Naive B cell (primary cell): ENCODE data around the gene SFXN1. TPM values are rescaled to one million over a fixed set of nuclear protein-coding genes. Genes with fewer than 3 reads are reported as not detected.
A peak's percentile ranks its signal among the peaks of the same experiment; 100 is the strongest.

Source experiments
- ATAC-seq, 2 donors: fragments of 150-1000 bp; cut with Tn5 transposase; 2 replicates each; pipeline ENCODE4 v1.10.0; 2021; ENCODE audit warnings: low read depth in 2 of 2, mild to moderate bottlenecking in 2 of 2, moderate library complexity in 2 of 2
- DNase-seq: peaks from one replicate; pipeline ENCODE4 v3.0.0; 2022
- H3K27ac Mint-ChIP-seq, 6 donors: one replicate each; pipeline ENCODE4 v1.8.0; 2020 to 2022; ENCODE audit warnings: mild to moderate bottlenecking in 6 of 6, mixed read lengths in 6 of 6, moderate library complexity in 5 of 6, inconsistent platforms in 2 of 6
- H3K27me3 Mint-ChIP-seq, 3 donors: one replicate each; pipeline ENCODE4 v1.8.0; 2021 to 2022; ENCODE audit warnings: mixed read lengths in 3 of 3, mild to moderate bottlenecking in 1 of 3
- H3K36me3 Mint-ChIP-seq, 2 donors: one replicate each; pipeline ENCODE4 v1.8.0; 2020 to 2022; ENCODE audit warnings: mixed read lengths in 2 of 2, inconsistent platforms in 1 of 2, mild to moderate bottlenecking in 1 of 2
- H3K4me1 Mint-ChIP-seq, 3 donors: one replicate each; pipeline ENCODE4 v1.8.0; 2020 to 2022; ENCODE audit warnings: mixed read lengths in 3 of 3, inconsistent platforms in 1 of 3, mild to moderate bottlenecking in 1 of 3, moderate library complexity in 1 of 3
- H3K4me3 Mint-ChIP-seq, 8 donors: one replicate each; pipeline ENCODE4 v1.8.0; 2020 to 2022; ENCODE audit warnings: mild to moderate bottlenecking in 8 of 8, mixed read lengths in 8 of 8, moderate library complexity in 8 of 8, inconsistent platforms in 2 of 8
- H3K9me3 Mint-ChIP-seq, 7 donors: one replicate each; pipeline ENCODE4 v1.8.0; 2020 to 2022; ENCODE audit warnings: mixed read lengths in 7 of 7, mild to moderate bottlenecking in 5 of 7, inconsistent platforms in 2 of 7, moderate library complexity in 1 of 7
- polyA plus RNA-seq, 6 donors: library from polyadenylated mRNA; unstranded; fragments of 300-500 nt; fragmentation: Illumina TruSeq; gene quantifications; one replicate each; pipeline ENCODE4 v1.2.3, GENCODE V29; 2021; ENCODE audit warnings: low read depth in 6 of 6

The SFXN1 gene
- polyA plus RNA-seq, 6 donors from 2014 or later = 12.0 to 18.0 (median 16.0) TPM

DNA sequence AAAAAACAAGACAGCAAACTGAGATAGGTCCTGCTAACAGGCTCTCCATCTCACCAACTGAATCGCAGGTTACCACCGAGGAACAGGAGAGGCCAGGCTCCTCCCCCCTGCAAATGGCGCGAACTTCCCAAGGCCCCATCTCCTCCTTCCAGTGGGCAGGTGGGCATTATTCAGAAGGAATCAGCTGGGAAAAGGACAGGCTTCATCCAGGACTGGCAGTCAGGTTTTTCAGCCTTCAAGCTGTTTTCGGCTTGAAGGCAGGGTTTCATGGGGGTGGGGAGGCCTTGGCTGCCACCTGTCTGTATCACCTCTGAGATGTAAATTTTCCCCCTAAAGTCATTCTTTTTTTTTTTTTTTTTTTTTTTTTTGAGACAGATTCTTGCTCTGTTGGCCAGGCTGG, 79.4 kb downstream of the SFXN1 start:
- ATAC-seq (no peak), DNase-seq (no peak)
- Mint-ChIP-seq H3K4me1 (no peaks in the 10 kb centered on the region), H3K27ac (no peak overlapping the region), H3K4me3 (no peak overlapping the region), H3K36me3 (no peaks in the 10 kb centered on the region), H3K27me3 (peaks cover 6 to 14% (median 8%) of the 10 kb centered on the region in 3 donors), H3K9me3 (peaks cover 0 to 2% (median 0%) of the 10 kb centered on the region in 7 donors)

DNA sequence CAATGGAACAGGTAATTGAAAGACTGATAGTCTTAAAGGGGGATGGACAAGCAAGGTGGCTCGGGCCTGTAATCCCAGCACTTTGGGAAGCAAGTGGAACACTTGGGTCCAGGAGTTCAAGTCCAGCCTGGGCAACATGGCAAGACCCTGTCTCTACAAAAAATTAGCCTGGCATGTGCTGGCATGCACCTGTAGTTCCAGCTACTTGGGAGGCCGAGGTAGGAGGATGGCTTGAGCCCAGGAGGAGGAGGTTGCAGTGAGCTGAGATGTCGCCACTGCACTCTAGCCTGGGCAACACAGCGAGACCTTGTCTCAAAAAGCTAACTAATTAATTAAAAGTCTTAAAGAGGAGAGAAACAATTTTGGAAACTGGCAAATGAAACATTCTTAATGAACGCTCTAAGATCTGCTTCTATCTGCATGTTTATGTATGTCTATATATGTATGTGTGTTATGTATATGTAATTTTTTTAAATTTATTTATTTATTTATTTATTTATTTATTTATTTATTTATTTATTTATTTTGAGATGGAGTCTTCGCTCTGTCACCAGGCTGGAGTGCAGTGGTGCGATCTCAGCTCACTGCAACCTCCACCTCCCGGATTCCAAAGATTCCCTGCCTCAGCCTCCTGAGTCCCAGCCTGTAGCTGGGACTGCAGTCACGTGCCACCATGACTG, 80.6 kb downstream of the SFXN1 start:
- DNase-seq = no peak
- peaks cover 6 to 15% (median 7%) of the 10 kb centered on the region in 3 donors for H3K27me3 Mint-ChIP-seq
- no peak overlapping the region for H3K27ac Mint-ChIP-seq
- H3K4me1 Mint-ChIP-seq = no peaks in the 10 kb centered on the region
- ATAC-seq = no peak
- H3K36me3 Mint-ChIP-seq = no peaks in the 10 kb centered on the region
- peaks cover 0 to under 1% (median 0%) of the 10 kb centered on the region in 7 donors for H3K9me3 Mint-ChIP-seq
- peak overlapping the region in 1 of 8 donors; percentile 16 for H3K4me3 Mint-ChIP-seq

GRCh38 chr5:175560011-175560410, 81.7 kb downstream of the SFXN1 start:
- H3K4me1 Mint-ChIP-seq = no peaks in the 10 kb centered on the region
- peaks cover 5 to 7% (median 6%) of the 10 kb centered on the region in 3 donors for H3K27me3 Mint-ChIP-seq
- no peak overlapping the region for H3K27ac Mint-ChIP-seq
- H3K4me3 Mint-ChIP-seq = no peak overlapping the region
- H3K9me3 Mint-ChIP-seq = no peaks in the 10 kb centered on the region
- ATAC-seq (no peak), DNase-seq (no peak)
- H3K36me3 Mint-ChIP-seq = no peaks in the 10 kb centered on the region

GRCh38 chr5:175561085-175561484, 82.7 kb downstream of the SFXN1 start:
- Mint-ChIP-seq H3K4me3 (no peak overlapping the region), H3K27ac (no peak overlapping the region), H3K4me1 (no peaks in the 10 kb centered on the region), H3K9me3 (no peaks in the 10 kb centered on the region), H3K27me3 (peaks cover 5 to 7% (median 6%) of the 10 kb centered on the region in 3 donors), H3K36me3 (no peaks in the 10 kb centered on the region)
- no peak for ATAC-seq
- no peak for DNase-seq

DNA sequence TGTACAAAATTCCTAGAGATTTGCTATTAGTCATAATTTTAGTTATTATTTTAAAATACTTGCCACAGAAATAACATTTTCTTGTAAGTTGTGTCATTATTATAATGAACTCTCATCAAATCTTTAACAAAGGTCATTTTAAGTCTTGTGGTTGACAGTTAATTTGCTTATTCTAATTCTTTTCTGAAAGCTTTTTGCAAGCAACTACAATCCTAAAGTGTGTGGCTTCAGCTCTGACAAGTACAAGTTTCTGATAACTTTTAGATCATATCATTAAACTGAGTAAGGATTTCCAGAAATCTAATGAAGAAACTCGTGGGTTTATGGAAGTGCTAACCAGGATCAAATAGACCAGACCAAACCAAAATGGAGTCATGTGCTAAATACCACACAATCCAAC, 86.4 kb downstream of the SFXN1 start:
- H3K36me3 Mint-ChIP-seq = peaks cover 0 to 3% of the 10 kb centered on the region in 2 donors
- no peak for ATAC-seq
- no peaks in the 10 kb centered on the region for H3K4me1 Mint-ChIP-seq
- peaks cover 0 to 2% (median 0%) of the 10 kb centered on the region in 7 donors for H3K9me3 Mint-ChIP-seq
- DNase-seq = no peak
- peaks cover 2 to 18% (median 7%) of the 10 kb centered on the region in 3 donors for H3K27me3 Mint-ChIP-seq
- H3K27ac Mint-ChIP-seq = no peak overlapping the region
- H3K4me3 Mint-ChIP-seq = no peak overlapping the region

DNA sequence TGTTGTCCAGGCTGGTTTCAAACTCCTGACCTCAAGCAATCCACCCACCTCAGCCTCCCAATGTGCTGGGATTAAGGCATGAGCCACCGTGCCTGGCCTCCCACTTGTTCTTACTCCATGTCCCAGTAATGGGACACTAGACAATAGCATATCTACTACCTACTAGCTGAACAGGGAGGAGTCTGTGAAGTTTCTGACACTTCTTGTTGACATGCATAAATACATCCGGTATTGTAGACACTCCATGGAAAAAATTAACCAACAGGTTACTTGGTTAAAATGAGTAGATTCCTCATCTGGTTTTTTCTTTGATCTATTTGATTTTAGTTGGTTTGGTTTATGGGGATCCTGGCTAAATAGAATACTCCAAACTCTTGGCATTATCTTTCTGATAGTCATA, 88.3 kb downstream of the SFXN1 start:
- Mint-ChIP-seq H3K36me3 (peaks cover 0 to 7% of the 10 kb centered on the region in 2 donors), H3K9me3 (peaks cover 0 to 4% (median 0%) of the 10 kb centered on the region in 7 donors), H3K27ac (no peak overlapping the region), H3K4me1 (no peaks in the 10 kb centered on the region), H3K4me3 (no peak overlapping the region), H3K27me3 (peaks cover 8 to 35% (median 13%) of the 10 kb centered on the region in 3 donors)
- ATAC-seq (no peak), DNase-seq (no peak)

- peaks cover 15 to 35% (median 19%) of the 10 kb centered on the region in 3 donors for H3K27me3 Mint-ChIP-seq
- H3K27ac Mint-ChIP-seq = no peak overlapping the region
- no peaks in the 10 kb centered on the region for H3K4me1 Mint-ChIP-seq
- H3K4me3 Mint-ChIP-seq = no peak overlapping the region
- DNase-seq (no peak), ATAC-seq (no peak)
- peaks cover 0 to 7% of the 10 kb centered on the region in 2 donors for H3K36me3 Mint-ChIP-seq
- H3K9me3 Mint-ChIP-seq = peaks cover 0 to 4% (median 0%) of the 10 kb centered on the region in 7 donors
Measured at GRCh38 chr5:175567954-175568353, 89.6 kb downstream of the SFXN1 start.

DNA sequence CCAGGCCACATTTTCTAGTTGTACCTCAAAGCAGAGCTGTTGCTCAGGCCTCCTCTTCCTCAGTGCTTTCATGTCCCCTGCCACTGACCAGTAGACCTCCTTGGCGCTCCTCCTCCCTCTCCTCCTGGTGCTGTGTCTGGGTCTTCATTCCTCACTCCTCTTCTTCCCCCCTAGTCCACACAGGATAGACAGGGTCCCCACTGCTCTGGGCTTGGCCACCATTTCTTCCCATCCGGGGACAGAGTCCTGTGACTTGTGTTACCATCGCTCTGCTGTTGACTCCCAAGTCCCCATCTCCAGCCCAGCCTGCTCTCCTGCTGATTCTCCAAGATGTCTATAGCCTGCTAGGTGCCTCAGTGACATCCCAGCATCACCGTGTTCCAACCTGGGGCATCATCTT, 91.3 kb downstream of the SFXN1 start:
- H3K4me3 Mint-ChIP-seq = peak overlapping the region in 1 of 8 donors; percentile 23
- no peaks in the 10 kb centered on the region for H3K4me1 Mint-ChIP-seq
- no peak for ATAC-seq
- no peak for DNase-seq
- H3K36me3 Mint-ChIP-seq = peaks cover 0 to 7% of the 10 kb centered on the region in 2 donors
- peaks cover 0 to 4% (median 0%) of the 10 kb centered on the region in 7 donors for H3K9me3 Mint-ChIP-seq
- H3K27ac Mint-ChIP-seq = peak overlapping the region in 1 of 6 donors; percentile 91
- peaks cover 31 to 45% (median 31%) of the 10 kb centered on the region in 3 donors for H3K27me3 Mint-ChIP-seq

- no peak for DNase-seq
- Mint-ChIP-seq H3K27me3 (peaks cover 27 to 58% (median 31%) of the 10 kb centered on the region in 3 donors), H3K36me3 (peaks cover 0 to 7% of the 10 kb centered on the region in 2 donors), H3K9me3 (peaks cover 0 to 4% (median 0%) of the 10 kb centered on the region in 7 donors), H3K4me1 (no peaks in the 10 kb centered on the region), H3K27ac (no peak overlapping the region), H3K4me3 (no peak overlapping the region)
- ATAC-seq = no peak
Measured at GRCh38 chr5:175572886-175573285, 94.5 kb downstream of the SFXN1 start.

DNA sequence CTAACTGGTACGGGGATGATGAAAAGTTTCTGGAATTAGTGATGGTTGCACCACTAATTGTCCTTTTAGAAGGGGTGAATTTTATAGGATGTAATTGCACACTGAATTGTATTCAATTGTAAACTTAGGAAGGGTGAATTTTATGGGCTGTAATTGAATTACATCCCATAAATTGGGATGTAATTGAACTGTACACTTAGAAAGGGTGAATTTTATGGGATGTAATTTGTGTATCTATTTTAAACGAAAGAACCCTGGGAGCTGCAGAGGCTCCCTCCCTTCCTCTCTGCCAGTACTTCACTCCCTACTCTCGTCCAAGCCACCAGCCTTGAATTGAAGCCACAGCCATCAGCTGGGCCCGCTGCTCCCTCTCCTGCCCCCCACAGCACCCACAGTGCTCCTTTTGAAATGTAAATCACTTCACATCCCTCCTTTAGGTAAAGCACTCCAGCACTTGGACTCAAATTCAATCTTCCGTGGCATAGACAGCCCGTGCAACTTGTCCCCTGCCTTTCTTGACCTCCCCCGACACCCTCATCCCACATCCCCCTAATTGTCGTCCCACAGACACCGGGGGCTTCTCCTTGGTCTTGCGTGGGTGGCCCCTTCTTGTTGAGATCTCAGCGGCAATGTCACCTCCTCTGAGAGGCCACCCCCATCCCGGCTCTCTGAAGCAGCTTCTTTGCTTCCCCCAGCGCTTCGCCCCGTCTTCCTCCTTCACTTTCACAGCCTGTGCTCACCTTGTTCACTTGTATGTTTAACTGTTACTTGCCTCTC, 95.3 kb downstream of the SFXN1 start:
- H3K9me3 Mint-ChIP-seq = peaks cover 0 to 4% (median 4%) of the 10 kb centered on the region in 7 donors
- ATAC-seq (no peak), DNase-seq (no peak)
- peaks cover 0 to 7% of the 10 kb centered on the region in 2 donors for H3K36me3 Mint-ChIP-seq
- H3K4me3 Mint-ChIP-seq = no peak overlapping the region
- H3K27me3 Mint-ChIP-seq = peaks cover 28 to 55% (median 31%) of the 10 kb centered on the region in 3 donors
- no peaks in the 10 kb centered on the region for H3K4me1 Mint-ChIP-seq
- H3K27ac Mint-ChIP-seq = no peak overlapping the region

- no peak overlapping the region for H3K27ac Mint-ChIP-seq
- H3K4me3 Mint-ChIP-seq = no peak overlapping the region
- peaks cover 24 to 45% (median 26%) of the 10 kb centered on the region in 3 donors for H3K27me3 Mint-ChIP-seq
- H3K4me1 Mint-ChIP-seq = no peaks in the 10 kb centered on the region
- peaks cover 0 to 4% (median 1%) of the 10 kb centered on the region in 7 donors for H3K9me3 Mint-ChIP-seq
- no peak for DNase-seq
- ATAC-seq = no peak
- H3K36me3 Mint-ChIP-seq = no peaks in the 10 kb centered on the region
Measured at GRCh38 chr5:175575301-175575700, 96.9 kb downstream of the SFXN1 start.

- Mint-ChIP-seq H3K36me3 (no peaks in the 10 kb centered on the region), H3K4me3 (no peak overlapping the region), H3K4me1 (no peaks in the 10 kb centered on the region), H3K27me3 (peaks cover 22 to 38% (median 26%) of the 10 kb centered on the region in 3 donors), H3K27ac (no peak overlapping the region), H3K9me3 (peaks cover 0 to 4% (median 0%) of the 10 kb centered on the region in 7 donors)
- ATAC-seq (no peak), DNase-seq (no peak)
Measured at GRCh38 chr5:175576096-175576495, 97.7 kb downstream of the SFXN1 start.

- no peak overlapping the region for H3K4me3 Mint-ChIP-seq
- no peak for ATAC-seq
- no peak overlapping the region for H3K27ac Mint-ChIP-seq
Measured at GRCh38 chr5:175576591-175576990, 98.2 kb downstream of the SFXN1 start.

More at GRCh38 chr5:175576591-175576990, 98.2 kb downstream of the SFXN1 start:
- DNase-seq = no peak
- Mint-ChIP-seq H3K9me3 (peaks cover 0 to 4% (median 0%) of the 10 kb centered on the region in 7 donors), H3K36me3 (no peaks in the 10 kb centered on the region), H3K4me1 (no peaks in the 10 kb centered on the region), H3K27me3 (peaks cover 22 to 35% (median 25%) of the 10 kb centered on the region in 3 donors)
